K562 (cell line): Measurements from ENCODE around the gene LYRM7. TPM values are rescaled to one million over a fixed set of nuclear protein-coding genes. Genes with fewer than 3 reads are reported as not detected.

Source experiments
- ATAC-seq: fragments of 200-7000 bp; cut with Tn5 transposase; 3 replicates; pipeline ENCODE4 v1.9.1; 2020; ENCODE audit warnings: moderate library complexity
- BruUV-seq: library from RNA; stranded (reverse); fragments of 400-500 nt; replicated peaks from 2 replicates; lab custom pipeline; 2021; lab: Mats Ljungman, UMichigan
- CTCF ChIA-PET: fragments of 300-600 bp; formaldehyde crosslinking; extraction: SDS; loops from one replicate; lab custom pipeline; 2021; ENCODE audit warnings: low intra/inter-chr PET ratio; lab: Yijun Ruan, JAX
- POLR2A ChIA-PET: fragments of 300-600, 350-650 bp; sonication (Branson Sonifier 250); formaldehyde crosslinking; extraction: SDS; loops from one replicate; lab custom pipeline; 2021; ENCODE audit warnings: antibody characterized with exemption, inconsistent platforms; lab: Yijun Ruan, JAX
- DNase-seq, 4 experiments: peaks; one replicate each; pipeline versions ENCODE4 v3.0.0 to v3.0.0-alpha.2; 2011 to 2018; ENCODE audit warnings: low spot score in 3 of 4, mixed read lengths in 3 of 4; ENCODE audit errors: extremely low read depth in 1 of 4
- FAIRE-seq: peaks from 2 replicates; lab custom pipeline; 2011; peaks lifted over from hg19 to GRCh38; lab: Jason Lieb, UNC
- H2AFZ ChIP-seq: 2 replicates; pipeline ENCODE4 v1.6.0; 2011; ENCODE audit warnings: low read depth, low read length, control low read depth, inconsistent platforms
- H3K27ac ChIP-seq: fragments of 200-600 bp; 3 replicates; pipeline ENCODE4 v1.8.0; 2011; ENCODE audit warnings: low read depth, mild to moderate bottlenecking, control low read depth, inconsistent platforms, low read length, moderate library complexity, mixed read lengths; ENCODE audit errors: extremely low read depth
- H3K27me3 ChIP-seq, 2 experiments: fragments of 300-600 bp in 1 of 2; 2 replicates in 1 of 2; 3 replicates in 1 of 2; pipeline versions ENCODE4 v1.6.0 to v1.8.0; 2011; ENCODE audit warnings: inconsistent platforms in 2 of 2, low read length in 2 of 2, mild to moderate bottlenecking in 1 of 2, mixed read lengths in 1 of 2, moderate library complexity in 1 of 2; ENCODE audit not compliant: control insufficient read depth in 2 of 2, insufficient read depth in 2 of 2
- H3K36me3 ChIP-seq: fragments of 300-600 bp; 3 replicates; pipeline ENCODE4 v1.8.0; 2011; ENCODE audit warnings: mild to moderate bottlenecking, low read length, inconsistent platforms; ENCODE audit not compliant: control insufficient read depth, insufficient read depth
- H3K4me1 ChIP-seq, 2 experiments: fragments of 200-600 bp in 1 of 2; replicated peaks in 1 of 2; 2 replicates in 1 of 2; 3 replicates in 1 of 2; pipeline versions ENCODE4 v1.5.1 to v1.8.0; 2011; ENCODE audit warnings: inconsistent platforms in 2 of 2, low read length in 2 of 2, mild to moderate bottlenecking in 1 of 2, mixed read lengths in 1 of 2, moderate library complexity in 1 of 2; ENCODE audit not compliant: control insufficient read depth in 2 of 2, insufficient read depth in 2 of 2
- H3K4me2 ChIP-seq: 2 replicates; pipeline ENCODE4 v1.6.1; 2011; ENCODE audit warnings: low read length, control low read depth, inconsistent platforms, mixed read lengths; ENCODE audit not compliant: insufficient read depth
- H3K4me3 ChIP-seq: fragments of 200-600 bp; sonication (generic), shearing (Covaris generic); 2 replicates; pipeline ENCODE4 v1.5.1; 2016; ENCODE audit warnings: control low read depth, inconsistent platforms
- H3K79me2 ChIP-seq: fragments of 200-600 bp; 3 replicates; pipeline ENCODE4 v1.8.0; 2011; ENCODE audit warnings: low read length, inconsistent platforms; ENCODE audit not compliant: control insufficient read depth, insufficient read depth
- H3K9ac ChIP-seq, 2 experiments: 2 replicates each; pipeline versions ENCODE4 v1.6.0 to v1.6.1; 2011; ENCODE audit warnings: low read depth in 2 of 2, low read length in 2 of 2, control low read depth in 1 of 2, inconsistent platforms in 1 of 2, mild to moderate bottlenecking in 1 of 2, mixed read lengths in 1 of 2; ENCODE audit not compliant: insufficient read depth in 1 of 2
- H3K9me1 ChIP-seq: one replicate; pipeline ENCODE4 v1.6.0; 2011; ENCODE audit warnings: inconsistent platforms, mild to moderate bottlenecking, low read length, moderate library complexity; ENCODE audit not compliant: control insufficient read depth, insufficient read depth
- H3K9me3 ChIP-seq: replicated peaks from 2 replicates; pipeline ENCODE4 v1.5.1; 2011; ENCODE audit warnings: low read depth, low read length, inconsistent platforms; ENCODE audit not compliant: control insufficient read depth, insufficient read depth
- H4K20me1 ChIP-seq: replicated peaks from 2 replicates; pipeline ENCODE4 v1.6.1; 2011; ENCODE audit warnings: low read length, inconsistent platforms, mixed read lengths; ENCODE audit not compliant: control insufficient read depth, insufficient read depth
- ARID4B ChIP-seq: sonication (generic); formaldehyde crosslinking; IDR thresholded peaks from 2 replicates; pipeline ENCODE4 v1.8.0; 2022; ENCODE audit warnings: mild to moderate bottlenecking, missing genetic modification reagents
- CC2D1A ChIP-seq: fragments of 450-650 bp; IDR thresholded peaks from 2 replicates; pipeline ENCODE4 v1.6.1; 2017; ENCODE audit warnings: mild to moderate bottlenecking
- CSDE1 ChIP-seq, 2 experiments: fragments of 450-650 bp; IDR thresholded peaks; 2 replicates each; pipeline ENCODE4 v1.6.1; 2016; ENCODE audit warnings: mild to moderate bottlenecking in 1 of 2
- ELF2 ChIP-seq: fragments of 250-450 bp; sonication (Bioruptor Pico); IDR thresholded peaks from 2 replicates; pipeline ENCODE4 v1.5.0; 2021; ENCODE audit warnings: mild to moderate bottlenecking
- FOXJ3 ChIP-seq: sonication (generic); formaldehyde crosslinking; IDR thresholded peaks from 2 replicates; pipeline ENCODE4 v1.4.0; 2020; ENCODE audit warnings: mild to moderate bottlenecking, missing genetic modification reagents
- HDGF ChIP-seq: fragments of 450-650 bp; IDR thresholded peaks from 2 replicates; pipeline ENCODE4 v1.6.1; 2016
- NBN ChIP-seq: fragments of 450-650 bp; IDR thresholded peaks from 2 replicates; pipeline ENCODE4 v1.6.1; 2016; ENCODE audit warnings: low read depth, mild to moderate bottlenecking
- NFE2L1 ChIP-seq: fragments of 450-650 bp; IDR thresholded peaks from 2 replicates; pipeline ENCODE4 v1.6.1; 2016; ENCODE audit warnings: missing genetic modification characterization, low read depth, mild to moderate bottlenecking, missing compliant biosample characterization, moderate library complexity, borderline replicate concordance
- ZEB2 ChIP-seq: fragments of 450-650 bp; IDR thresholded peaks from 2 replicates; pipeline ENCODE4 v1.6.1; 2016
- WGBS: fragments of 100-300 bp; shearing (Covaris generic); methylation state at CpG from one replicate; pipeline ENCODE4 v1.1.6; 2016; ENCODE audit warnings: low coverage, mixed read lengths; ENCODE audit not compliant: insufficient coverage; ENCODE audit errors: missing lambda C conversion rate; 5-methylcytosine and 5-hydroxymethylcytosine counted together
- in situ Hi-C: fragments of 300-500 bp; cut with MboI; formaldehyde crosslinking; loops from 4 replicates; pipeline ENCODE4 v1.15.0; 2018; ENCODE audit warnings: inconsistent platforms, mixed read lengths
- intact Hi-C: fragments of 100-400 bp; cut with micrococcal nuclease; formaldehyde crosslinking; loops from 2 replicates; pipeline ENCODE4 v1.14.2; 2022
- polyA plus RNA-seq, 8 experiments: library from polyadenylated mRNA; depleted of rRNA in 4 of 8; stranded (reverse) in 5 of 8; unstranded in 3 of 8; fragments of >200 nt; fragmentation: Nextera tagmentation in 2 of 8; fragmentation: Illumina TruSeq in 1 of 8; extraction: Ambion mirVana in 2 of 8; extraction: Trizol in 1 of 8; gene quantifications; 2 replicates each; pipeline versions ENCODE4 v1.2.1 to v1.2.3, GENCODE V29; 2011 to 2014; ENCODE audit warnings: inconsistent platforms in 1 of 8, missing spikeins in 1 of 8
- total RNA-seq, 7 experiments: library from RNA; depleted of rRNA in 6 of 7; stranded (reverse); fragments of >200 nt in 6 of 7; fragmentation: Illumina TruSeq in 2 of 7; extraction: Trizol in 2 of 7; gene quantifications; 2 replicates each; pipeline versions ENCODE4 v1.2.1 to v1.2.3, GENCODE V29; 2011 to 2021; ENCODE audit warnings: low replicate concordance in 1 of 7
- TF ChIP-seq, protein P1 (sequence below): fragments of 450-650 bp; formaldehyde crosslinking; IDR thresholded peaks from 2 replicates; pipeline ENCODE4 v1.4.0; 2022; ENCODE audit warnings: missing genetic modification characterization

The LYRM7 gene
- total and polyA plus RNA-seq, 9 of the 15 experiments (the other 6 are each of a cell fraction or from before 2014, with no cell fraction given): 16.2 to 70.1 (median 33.3) TPM

DNA sequence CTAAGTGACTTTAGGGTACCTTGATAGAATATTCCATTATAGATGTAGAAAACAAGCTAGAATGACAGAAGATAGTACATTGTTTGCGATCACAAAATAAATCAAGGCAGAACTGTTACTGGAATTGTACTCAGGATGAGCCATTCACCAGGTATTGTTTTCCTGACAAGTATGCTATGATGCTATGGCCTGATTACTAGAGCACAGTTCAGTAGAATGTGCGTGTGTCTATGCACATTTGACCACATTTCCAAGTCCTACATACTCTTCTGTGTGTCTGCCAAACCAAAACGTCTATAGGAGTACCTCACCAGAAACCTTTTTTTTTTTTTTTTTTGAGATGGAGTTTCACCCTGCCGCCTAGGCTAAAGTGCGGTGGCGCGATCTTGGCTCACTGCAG lies 49.8 kb downstream of the LYRM7 start (continued):
- TF ChIP-seq ARID4B (no peak), ZEB2 (no peak), ELF2 (CRISPR knock-in tag) (no peak), CSDE1 (IDR thresholded peaks at IDR 0.05) (no peak), NBN (no peak), FOXJ3 (CRISPR knock-in tag) (no peak)

DNA sequence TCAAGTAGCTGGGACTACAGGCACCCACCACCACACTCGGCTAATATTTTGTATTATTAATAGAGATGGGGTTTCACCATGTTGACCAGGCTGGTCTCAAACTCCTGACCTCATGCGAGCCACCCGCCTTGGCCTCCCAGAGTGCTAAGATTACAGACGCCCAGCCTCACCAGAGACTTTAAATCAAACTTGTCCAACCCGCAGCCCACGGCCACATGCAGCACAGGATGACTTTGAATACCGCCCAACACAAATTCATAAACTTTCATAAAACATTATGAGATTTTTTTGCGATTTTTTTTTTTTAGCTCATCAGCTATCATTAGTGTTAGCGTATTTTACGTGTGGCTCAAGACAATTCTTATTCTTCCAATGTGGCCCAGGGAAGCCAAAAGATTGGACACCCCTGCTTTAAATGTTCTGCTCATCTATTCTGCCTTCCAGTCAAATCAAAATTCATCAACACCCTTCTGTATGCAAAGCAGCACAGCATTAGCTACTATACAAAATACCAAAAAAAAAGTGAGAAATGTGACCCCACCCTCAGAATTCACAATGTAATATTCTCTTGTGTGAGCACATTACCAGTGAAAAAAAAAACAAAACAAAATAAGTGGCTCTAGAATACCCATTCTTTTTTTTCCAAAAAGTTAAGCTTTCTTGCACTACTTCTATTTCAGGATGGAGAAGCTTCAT lies 50.4 kb downstream of the LYRM7 start:
- H3K4me2 ChIP-seq: no peak overlapping the region
- WGBS: 29% methylated on average over 9 of the region's 10 CpGs
- FAIRE-seq (no peak), ATAC-seq (no peak), DNase-seq (no peak)
- no peak overlapping the region for H2AFZ ChIP-seq
- no peaks in the 10 kb centered on the region for H4K20me1 ChIP-seq
- TF ChIP-seq CC2D1A (no peak), NFE2L1 (tag) (no peak), HDGF (no peak)
- TF ChIP-seq, protein P1, sequence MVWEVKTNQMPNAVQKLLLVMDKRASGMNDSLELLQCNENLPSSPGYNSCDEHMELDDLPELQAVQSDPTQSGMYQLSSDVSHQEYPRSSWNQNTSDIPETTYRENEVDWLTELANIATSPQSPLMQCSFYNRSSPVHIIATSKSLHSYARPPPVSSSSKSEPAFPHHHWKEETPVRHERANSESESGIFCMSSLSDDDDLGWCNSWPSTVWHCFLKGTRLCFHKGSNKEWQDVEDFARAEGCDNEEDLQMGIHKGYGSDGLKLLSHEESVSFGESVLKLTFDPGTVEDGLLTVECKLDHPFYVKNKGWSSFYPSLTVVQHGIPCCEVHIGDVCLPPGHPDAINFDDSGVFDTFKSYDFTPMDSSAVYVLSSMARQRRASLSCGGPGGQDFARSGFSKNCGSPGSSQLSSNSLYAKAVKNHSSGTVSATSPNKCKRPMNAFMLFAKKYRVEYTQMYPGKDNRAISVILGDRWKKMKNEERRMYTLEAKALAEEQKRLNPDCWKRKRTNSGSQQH (CRISPR knock-in tag): no peak
- ChIA-PET CTCF (no interaction called here), POLR2A (interaction anchor here (0.5 to 1.1 kb wide), 4 partner anchors 14 to 33 kb away, joined by 3 to 7 read pairs (median 4); no protein-coding TSS in a partner anchor)
- H3K4me1 ChIP-seq: peaks cover 2 to 4% of the 10 kb centered on the region in 2 experiments; a peak in 2 of 5 replicates
- no peaks in the 10 kb centered on the region for H3K9me3 ChIP-seq
- H3K27me3 ChIP-seq: peaks cover 0 to 5% of the 10 kb centered on the region in 2 experiments; a peak in 1 of 5 replicates
- in situ Hi-C loops (no loop called here), intact Hi-C loops (no loop called here)
- H3K36me3 ChIP-seq: no peaks in the 10 kb centered on the region
- H3K9me1 ChIP-seq: no peaks in the 10 kb centered on the region
- no peak overlapping the region for H3K9ac ChIP-seq
- H3K4me3 ChIP-seq: no peak overlapping the region
- H3K27ac ChIP-seq: no peak overlapping the region
- BruUV-seq: no TSS peak
- H3K79me2 ChIP-seq: no peaks in the 10 kb centered on the region
